Measurements from ENCODE around the gene SMCO2. TPM values are rescaled to one million over a fixed set of nuclear protein-coding genes. Genes with fewer than 3 reads are reported as not detected.

SMCO2 gene
- total and polyA plus RNA-seq, 4 donors, result not detected

- Histone ChIP-seq H3K36me3 (ENCODE audit: control insufficient read depth in 4 of 4, insufficient read depth in 3 of 4, low read depth in 1 of 4, low read length in 3 of 4) (no peaks in the 10 kb centered on the region), H3K9ac (ENCODE audit: low read depth in 1 of 2, low read length in 2 of 2) (peak within 1 kb of the TSS; percentile 82 to 95), H3K9me3 (ENCODE audit: control insufficient read depth in 4 of 4, low read length in 3 of 4) (no peaks in the 10 kb centered on the region), H3K4me3 (ENCODE audit: low read depth in 1 of 3, low read length in 3 of 3) (peak within 1 kb of the TSS; percentile 54 to 89 (median 82)), H3K27ac (ENCODE audit: low read depth in 1 of 2, low read length in 2 of 2) (peak within 1 kb of the TSS; percentile 94 to 98), H3K27me3 (ENCODE audit: control insufficient read depth in 4 of 4, insufficient read depth in 4 of 4, low read length in 3 of 4) (no peaks in the 10 kb centered on the region), H3K4me1 (ENCODE audit: control insufficient read depth in 4 of 4, insufficient read depth in 4 of 4, low read length in 3 of 4) (peaks cover 5 to 29% (median 8%) of the 10 kb centered on the region in 4 donors)
- peak in 1 of 2 donors; percentile 57 for TF ChIP-seq JUND (IDR thresholded peaks at IDR 0.05)
- TF ChIP-seq MAX (IDR thresholded peaks at IDR 0.05), result peak; percentile 62
- no peak for TF ChIP-seq GABPA (IDR thresholded peaks at IDR 0.05 in 1 of 2, conservative IDR thresholded peaks at IDR 0.05 in 1 of 2)
- TF ChIP-seq, protein P1, sequence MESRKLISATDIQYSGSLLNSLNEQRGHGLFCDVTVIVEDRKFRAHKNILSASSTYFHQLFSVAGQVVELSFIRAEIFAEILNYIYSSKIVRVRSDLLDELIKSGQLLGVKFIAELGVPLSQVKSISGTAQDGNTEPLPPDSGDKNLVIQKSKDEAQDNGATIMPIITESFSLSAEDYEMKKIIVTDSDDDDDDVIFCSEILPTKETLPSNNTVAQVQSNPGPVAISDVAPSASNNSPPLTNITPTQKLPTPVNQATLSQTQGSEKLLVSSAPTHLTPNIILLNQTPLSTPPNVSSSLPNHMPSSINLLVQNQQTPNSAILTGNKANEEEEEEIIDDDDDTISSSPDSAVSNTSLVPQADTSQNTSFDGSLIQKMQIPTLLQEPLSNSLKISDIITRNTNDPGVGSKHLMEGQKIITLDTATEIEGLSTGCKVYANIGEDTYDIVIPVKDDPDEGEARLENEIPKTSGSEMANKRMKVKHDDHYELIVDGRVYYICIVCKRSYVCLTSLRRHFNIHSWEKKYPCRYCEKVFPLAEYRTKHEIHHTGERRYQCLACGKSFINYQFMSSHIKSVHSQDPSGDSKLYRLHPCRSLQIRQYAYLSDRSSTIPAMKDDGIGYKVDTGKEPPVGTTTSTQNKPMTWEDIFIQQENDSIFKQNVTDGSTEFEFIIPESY (IDR thresholded peaks at IDR 0.05), result no peak
- TF ChIP-seq REST (IDR thresholded peaks at IDR 0.05), result peak; percentile 80
- TF ChIP-seq RXRA (IDR thresholded peaks at IDR 0.05), result peak in 1 of 2 donors; percentile 42
- TF ChIP-seq FOXA1 (IDR thresholded peaks at IDR 0.05), result no peak
- peak; percentile 90 for TF ChIP-seq YY1 (IDR thresholded peaks at IDR 0.05)
- peak; percentile 16 for TF ChIP-seq ATF3 (IDR thresholded peaks at IDR 0.05)
- TF ChIP-seq EGR1 (IDR thresholded peaks at IDR 0.05; ENCODE audit: low read depth in 2 of 2), result peak in 1 of 2 donors; percentile 11
- TF ChIP-seq NR2F2 (IDR thresholded peaks at IDR 0.05), result peak; percentile 24
- TF ChIP-seq TAF1 (conservative IDR thresholded peaks at IDR 0.05), result peak; percentile 91
- TF ChIP-seq FOXA2 (IDR thresholded peaks at IDR 0.05), result no peak
- peak; percentile 45 for TF ChIP-seq CTCF (IDR thresholded peaks at IDR 0.05; ENCODE audit: low read depth, low read length, missing input control)
- TF ChIP-seq HNF4G (IDR thresholded peaks at IDR 0.05), result no peak
- peak; percentile 20 to 32 for TF ChIP-seq HNF4A (conservative IDR thresholded peaks at IDR 0.05)
- peak; percentile 39 to 55 for TF ChIP-seq RAD21 (IDR thresholded peaks at IDR 0.05)
- TF ChIP-seq SP1 (IDR thresholded peaks at IDR 0.05), result peak; percentile 86
- WGBS, result under 1% methylated on average over 41 of the region's 41 CpGs
- DNase-seq (ENCODE audit: low spot score), result peak; percentile 99
Observed at GRCh38 chr12:27523642-27524493, 77.3 kb downstream of the SMCO2 start, which contains the start of gene PPFIBP1. TSS of gene PPFIBP1 (plus strand) at chr12:27524206. CDS start at chr12:27633397, 109,191 bp downstream.

Measured in liver (tissue), 9 donors.